HK-2 (cell line): ENCODE results near the gene ATXN7.

Source experiments
- DNase-seq: peaks from one replicate; pipeline ENCODE4 v3.0.0-alpha.2; 2018; ENCODE audit not compliant: unreplicated experiment

The ATXN7 gene

DNA sequence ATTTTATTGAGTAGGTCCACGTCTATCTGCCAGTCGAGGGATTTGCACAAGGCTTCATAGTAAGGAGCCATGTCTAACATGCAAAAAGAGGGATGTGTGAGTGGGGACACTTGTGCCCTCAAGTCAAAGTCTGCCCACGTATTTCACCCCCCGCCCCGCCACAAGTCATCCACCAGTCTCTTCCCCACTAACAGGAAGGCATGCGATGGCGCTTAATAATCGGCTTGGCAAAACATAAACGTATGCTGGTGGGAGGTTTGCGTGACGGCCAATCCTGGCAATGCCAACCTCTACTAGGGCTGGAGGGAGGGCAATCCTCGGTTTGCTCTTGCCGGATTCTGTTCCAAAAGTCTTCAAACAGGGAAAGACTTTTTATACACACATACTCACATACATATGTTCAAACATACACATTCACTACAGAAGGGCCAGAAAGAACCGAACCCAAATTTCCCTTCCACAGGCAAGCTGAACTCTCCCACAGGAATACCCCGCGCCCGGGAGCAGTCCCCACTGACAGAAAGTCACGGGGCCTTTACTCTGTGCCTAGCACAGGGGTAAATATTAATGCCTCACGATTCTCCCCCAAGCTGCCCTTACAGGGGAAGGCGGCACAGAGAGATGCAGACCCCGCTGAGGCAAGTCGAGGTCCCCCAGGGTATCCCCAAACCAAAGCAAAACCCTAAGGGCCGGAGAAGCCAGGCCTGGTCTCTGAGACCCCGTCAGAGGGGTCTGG is 159.0 kb downstream of the ATXN7 start:
- peak; percentile 6 for DNase-seq

DNA sequence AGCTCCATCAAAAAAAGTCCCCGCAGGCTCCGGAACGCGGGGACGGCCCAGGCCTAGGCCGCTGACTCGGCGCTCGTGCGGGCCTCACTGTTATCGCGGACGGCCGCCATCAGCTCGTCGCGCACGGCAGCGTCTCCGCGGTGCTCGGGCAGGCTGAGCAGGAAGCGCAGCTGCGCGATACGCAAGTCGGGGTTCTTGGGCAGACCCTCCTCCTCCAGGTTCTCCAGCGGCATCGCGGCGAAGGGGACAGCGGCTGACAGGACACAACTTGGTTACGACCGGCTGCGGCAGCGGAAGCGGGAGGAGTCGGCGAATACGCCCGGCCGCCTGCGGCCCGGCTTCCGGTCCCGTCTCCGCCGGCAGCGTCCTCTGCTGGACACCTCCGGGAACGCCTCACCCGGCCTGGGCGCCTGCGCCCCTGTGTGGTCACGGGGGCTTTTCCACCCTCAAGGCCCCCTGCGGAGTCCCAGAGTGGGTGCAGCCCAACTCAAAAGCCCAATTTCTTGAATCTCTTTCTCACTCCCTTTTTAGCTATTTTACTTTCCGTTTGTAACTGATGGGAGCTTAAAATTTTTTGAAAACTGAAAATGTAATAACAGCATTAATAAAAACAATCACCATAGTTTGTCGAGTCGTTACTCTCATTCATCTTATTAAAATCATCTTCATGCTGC is 159.7 kb downstream of the ATXN7 start, which contains the start of gene PSMD6:
TSS of gene PSMD6 (minus strand) at position 308 of the 674 bp plus-strand sequence. CDS start at position 233, 75 bp downstream.
- peak; percentile 87 for DNase-seq

DNA sequence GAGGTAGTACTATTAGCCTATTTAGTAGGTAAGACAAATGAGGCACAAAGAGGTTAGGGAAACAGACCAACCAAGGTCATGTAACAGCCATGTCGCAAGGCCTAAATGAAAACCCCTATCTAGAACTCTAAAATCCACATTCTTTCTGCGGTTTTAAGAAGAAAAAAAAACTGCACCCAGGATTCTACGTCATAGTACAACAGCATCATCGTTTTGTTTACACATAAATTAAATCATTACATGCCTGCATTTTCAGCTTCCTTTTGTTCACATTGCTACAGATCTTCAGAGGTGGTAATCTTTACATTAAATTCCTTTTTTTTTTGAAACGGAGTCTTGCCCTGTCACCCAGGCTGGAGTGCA is 160.2 kb downstream of the ATXN7 start:
- no peak for DNase-seq

DNA sequence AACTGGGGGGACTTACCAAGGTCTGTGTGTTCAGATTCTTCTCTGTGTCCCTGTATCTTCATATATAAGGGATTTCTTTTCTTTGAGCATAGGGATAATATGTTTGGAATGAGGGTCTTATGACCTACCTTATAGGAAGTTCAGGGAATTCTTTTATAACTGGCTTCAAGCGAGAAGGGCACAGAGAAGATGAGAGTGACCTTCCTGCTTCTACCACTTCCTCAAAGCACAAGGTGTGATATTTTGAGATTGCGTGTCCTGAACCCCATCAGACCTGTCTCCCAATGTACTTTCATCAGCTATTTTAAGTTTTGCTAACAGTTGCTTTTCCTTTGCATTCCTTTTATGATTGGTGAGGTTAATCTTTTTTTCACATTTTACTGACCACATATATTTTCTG is 162.7 kb downstream of the ATXN7 start:
- DNase-seq, result no peak

DNA sequence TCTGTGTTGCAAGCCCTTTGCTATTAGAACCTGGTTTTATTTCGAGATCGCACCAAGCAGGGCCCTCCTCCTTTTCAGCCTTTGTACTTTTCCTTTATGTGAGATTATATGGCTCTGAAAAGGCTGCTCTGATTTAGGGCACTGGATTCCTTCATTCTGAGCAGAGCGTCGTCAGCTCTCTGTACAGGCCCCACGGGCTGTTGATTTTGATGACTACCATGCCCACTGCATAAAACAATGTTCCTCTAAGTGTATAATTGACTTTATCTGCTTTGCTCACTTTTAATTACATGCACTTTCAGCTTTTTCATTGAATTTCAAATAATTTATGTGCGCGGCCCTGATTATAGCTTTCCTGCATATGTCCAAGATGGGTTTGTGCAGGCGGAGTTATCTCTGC is 164.0 kb downstream of the ATXN7 start:
- DNase-seq, result no peak

DNA sequence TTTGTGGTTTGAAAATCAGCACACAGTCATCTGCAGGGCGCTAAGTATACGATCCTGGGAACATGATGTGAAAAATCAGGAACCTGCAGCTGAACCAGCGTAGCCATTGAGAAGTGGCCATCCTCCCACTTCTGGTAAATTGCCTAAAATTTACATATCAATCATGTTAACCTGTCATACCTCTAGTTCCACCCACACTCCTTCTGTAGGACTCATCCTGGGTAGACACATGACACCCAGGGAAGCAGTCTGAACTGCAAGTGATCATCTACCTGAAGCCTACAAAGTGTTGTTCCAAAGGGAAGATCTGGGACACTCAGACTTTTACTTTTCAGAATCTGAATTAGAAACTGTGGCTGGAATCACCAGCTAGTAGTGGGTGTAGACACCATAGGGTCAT is 165.1 kb downstream of the ATXN7 start:
- DNase-seq, result no peak

DNA sequence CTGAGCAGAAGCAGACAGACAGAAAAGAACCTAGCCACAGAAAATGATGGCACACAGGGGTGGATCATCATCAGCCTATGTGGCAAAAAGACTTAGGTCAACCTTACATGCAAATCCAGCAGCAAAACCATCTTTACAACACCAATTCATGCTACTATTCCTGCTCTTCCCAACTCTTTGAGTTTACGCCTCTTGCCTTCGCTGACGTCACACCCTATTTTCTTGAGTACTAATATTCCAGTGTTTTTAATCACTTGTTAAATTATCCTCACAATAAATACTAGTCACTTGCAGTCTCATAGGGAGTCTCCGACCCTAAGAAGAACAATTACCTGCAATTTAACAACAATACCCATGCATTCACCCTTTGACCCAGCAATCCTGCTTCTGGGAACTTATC is 165.6 kb downstream of the ATXN7 start:
- DNase-seq, result no peak

DNA sequence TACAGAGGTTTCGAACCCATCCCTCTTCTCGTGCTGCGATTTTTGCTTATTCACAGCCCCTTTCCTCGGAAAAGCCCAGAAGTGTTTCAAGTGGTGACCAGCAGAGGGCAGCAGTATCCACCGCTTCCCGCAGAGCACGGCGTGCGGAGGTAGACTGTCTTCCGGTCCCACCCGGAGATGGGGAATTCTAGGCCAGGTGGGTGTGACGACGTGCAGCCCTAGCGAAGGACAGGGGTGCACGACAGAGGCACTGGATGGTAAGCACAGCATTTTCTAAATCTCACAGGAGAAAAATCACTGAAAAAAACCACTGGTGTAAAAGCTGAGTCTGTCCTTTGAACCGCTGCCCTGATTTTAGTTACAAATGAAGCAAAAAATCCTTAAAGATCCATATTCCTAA is 167.1 kb downstream of the ATXN7 start:
- peak; percentile 72 for DNase-seq

DNA sequence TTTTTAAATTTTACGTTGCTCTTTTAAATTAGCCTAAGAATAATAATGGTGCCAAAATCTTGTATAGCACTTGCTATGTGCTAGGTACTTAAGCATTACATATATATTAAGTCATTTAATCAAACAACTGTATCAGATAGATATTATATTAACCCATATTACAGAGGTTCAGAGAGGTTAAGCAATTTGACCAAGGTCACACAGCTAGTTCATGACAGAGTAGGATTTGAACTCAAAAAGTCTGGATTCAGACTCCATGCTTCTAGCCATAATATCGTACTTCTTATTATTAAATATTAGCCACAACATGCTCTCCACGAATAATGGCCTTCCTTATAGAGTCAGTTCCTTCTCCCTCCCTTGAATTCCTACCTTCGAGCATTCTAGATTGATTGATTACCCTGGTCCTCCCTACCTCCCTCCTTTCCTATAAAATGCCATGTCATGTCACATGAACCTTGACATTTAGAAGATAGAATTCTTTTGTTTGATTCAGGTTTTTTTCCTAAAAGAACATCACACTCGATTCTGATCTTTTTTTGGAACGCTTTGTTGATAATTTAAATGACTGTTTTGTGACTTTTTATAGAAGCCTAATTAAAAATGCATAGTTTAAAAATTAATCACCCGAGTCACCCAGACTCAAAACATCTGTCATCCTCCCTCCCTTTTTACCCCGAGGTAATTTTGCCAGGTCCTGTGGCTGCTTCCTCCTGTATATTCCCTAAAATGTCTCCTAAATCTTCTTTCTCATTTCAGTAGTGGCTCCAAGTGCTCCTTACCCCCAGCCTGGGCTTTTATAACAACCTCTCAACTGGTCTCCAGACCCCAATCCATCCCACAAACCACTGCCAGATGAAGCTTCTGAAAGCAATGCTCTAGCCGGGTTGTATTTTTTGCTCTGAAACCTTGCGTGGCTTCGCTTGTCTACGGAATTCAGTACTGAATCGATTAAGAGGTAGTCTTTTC is 168.2 kb downstream of the ATXN7 start:
- DNase-seq, result no peak

DNA sequence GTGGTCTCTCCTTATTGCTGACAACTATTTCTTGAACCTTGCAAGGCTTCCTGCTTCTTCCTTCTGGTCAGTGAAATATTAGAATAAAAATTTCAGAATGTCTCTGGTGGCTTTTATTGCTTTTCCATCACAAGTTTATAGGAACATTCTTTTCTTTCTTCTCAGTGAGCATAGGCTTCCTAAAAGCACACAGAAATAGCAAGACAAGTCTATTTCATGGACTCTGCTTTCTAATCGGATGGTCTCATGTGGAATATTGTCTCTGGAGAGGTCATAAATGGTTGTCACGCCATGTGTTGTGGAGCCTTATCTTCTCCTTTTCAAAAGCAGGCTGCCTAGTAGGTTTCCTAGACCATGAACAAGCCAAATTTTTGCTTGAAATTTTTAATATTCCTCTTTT is 169.4 kb downstream of the ATXN7 start:
- DNase-seq, result no peak

DNA sequence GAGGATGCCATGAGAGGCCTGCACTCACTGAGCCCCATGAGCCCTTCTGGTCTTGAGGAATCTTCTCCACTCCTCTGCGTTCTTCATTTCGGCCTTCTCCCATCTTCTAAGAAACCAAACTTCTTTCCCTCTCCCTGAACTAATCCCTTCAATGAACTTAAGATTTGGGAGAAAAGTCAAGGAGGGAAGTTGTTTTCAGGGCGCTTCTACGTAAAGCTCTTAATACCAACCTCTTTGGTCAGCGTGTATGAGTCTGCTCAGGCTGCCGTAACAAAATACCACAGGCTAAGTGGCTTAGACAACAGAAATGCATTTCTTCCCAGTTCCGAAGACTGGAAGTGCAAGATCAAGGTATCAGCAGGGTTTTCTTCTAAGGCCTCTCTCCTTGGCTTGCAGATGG is 173.4 kb downstream of the ATXN7 start:
- DNase-seq, result no peak

DNA sequence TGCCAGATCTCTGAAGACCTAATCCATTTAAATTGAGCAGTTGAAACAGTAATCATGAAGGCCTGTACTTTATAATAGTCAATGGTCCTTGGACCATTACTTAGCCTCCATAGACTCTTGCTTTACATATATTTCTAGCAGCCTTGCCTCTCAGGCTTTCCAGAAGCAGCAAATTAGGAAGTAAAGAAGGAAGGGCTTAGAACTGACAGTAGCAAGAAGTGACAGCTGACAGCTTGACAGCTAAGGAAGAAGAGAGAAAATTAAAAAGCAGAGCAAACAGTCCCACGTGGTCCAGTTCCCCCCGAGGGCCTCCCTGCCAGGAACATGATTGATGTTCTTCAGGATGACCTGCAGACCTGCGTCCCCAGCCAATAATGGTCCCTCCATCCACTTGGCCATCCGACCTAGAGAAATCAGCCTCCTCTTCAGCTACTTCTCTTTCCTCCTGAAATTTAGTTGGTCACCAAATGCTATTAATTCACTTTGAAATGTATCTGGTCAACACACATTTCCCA is 174.6 kb downstream of the ATXN7 start:
- no peak for DNase-seq

DNA sequence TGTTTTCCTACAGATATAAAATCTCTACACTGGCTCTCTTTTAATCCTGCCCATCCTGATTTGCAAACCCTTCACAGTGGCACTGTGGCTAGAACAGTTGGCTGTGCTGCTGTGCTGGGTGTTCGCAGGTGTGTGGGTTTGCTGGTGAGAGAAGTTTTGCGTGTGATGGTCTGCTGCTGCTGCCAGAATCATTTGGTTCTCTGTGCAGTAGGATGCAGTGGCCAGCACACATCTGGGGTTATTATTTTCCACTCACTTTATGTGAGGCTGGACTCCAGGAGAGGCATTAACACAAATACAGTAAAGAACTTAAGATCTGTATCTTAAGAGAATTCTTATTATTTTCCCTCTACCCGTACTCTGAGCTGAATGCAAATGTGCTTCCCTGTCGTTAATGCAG is 175.7 kb downstream of the ATXN7 start:
- DNase-seq, result no peak

DNA sequence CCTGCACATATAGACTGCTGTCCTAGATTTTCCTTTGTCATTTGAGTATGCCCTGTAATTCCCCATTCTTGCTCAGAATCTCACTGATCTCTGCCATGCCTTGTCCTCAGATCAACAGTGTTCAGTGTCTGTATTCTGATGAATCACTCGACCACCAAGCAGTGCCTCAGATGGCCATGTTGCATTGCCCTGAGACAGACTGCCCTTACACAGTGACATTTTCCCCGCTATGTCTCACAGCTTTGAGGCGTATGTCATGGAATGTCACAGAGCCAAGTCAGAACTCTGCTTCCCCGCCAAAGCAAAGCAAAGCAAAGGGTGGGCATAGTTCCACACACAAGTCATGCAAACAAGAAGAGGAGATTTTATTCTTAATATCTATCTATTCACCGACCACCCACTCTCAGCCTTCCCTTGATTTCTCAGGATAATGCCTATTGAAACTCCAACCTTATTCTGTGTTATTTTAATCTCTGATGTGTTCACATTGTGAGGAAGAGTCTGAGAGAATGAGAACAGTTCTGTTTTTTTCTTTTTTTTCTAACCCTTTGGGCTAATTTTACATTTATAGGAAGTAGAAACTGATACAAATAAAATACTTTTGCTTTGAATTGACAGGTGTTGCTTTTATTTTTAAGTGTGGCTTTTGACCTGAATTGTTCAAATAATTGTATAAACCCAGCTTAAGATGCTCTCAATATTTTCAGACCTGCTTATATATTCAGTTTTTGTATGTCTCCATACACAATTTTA is 176.5 kb downstream of the ATXN7 start:
- DNase-seq, result no peak

DNA sequence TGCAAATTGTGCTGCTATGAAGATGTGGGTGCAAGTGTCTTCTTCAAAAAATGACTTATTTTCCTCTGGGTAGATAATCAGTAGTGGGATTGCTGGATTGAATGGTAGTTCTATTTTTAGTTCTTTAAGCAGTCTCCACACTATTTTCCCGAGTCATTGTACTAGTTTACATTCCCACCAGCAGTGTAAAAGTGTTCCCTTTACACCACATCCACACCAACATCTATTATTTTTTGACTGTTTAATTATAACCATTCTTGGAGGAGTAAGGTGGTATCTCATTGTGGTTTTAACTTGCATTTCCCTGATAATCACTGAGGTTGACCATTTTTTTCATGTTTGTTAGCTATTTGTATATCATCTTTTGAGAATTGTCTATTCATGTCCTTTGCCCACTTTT is 179.3 kb downstream of the ATXN7 start:
- DNase-seq, result no peak

DNA sequence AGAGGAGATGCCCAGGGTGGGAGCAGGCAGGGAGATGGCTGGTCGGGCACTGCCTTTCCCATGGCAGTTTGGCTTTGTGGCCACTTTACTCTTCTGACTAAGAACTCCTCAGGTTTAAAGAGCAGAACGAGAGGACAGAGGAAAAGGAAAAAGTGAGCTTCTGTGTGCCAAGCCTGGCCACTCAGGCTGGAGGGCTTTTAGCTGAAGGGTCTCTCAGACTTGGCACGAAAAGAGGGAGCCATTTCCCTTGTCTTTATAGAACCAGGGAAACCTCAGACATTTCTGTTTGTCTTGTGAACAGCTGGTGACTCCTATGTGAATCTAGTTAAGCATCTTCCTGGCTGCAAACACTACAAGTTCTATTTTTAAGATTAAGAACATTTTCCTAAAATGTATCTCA is 182.9 kb downstream of the ATXN7 start:
- no peak for DNase-seq

DNA sequence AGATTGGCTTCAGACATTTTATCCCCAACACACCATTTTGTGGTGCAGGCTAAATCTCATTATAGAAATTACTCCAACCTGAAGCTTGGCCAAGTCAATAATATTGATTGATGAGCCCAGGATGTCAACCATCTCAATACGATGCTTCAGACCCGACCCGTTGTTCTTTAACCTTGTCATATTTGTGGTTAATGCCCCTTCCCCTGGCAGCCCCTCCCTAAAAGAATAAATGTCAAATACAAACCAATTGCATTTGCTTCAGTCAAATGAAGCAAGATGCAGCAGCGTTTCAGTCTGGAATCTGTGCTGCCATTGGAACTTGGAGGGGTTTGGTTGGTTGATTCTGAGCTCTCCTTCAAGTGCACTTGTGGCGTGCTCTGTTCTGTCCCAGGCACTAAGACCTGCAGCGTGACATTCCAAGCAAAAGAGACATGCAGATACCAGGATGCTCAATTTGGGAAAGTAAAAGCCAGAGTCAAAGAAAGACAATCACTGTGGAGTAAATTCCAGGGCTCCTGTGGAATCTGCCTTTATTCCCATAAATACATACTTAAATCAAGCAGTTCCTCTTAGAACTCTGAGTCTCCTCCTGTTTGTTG is 183.4 kb downstream of the ATXN7 start:
- no peak for DNase-seq

DNA sequence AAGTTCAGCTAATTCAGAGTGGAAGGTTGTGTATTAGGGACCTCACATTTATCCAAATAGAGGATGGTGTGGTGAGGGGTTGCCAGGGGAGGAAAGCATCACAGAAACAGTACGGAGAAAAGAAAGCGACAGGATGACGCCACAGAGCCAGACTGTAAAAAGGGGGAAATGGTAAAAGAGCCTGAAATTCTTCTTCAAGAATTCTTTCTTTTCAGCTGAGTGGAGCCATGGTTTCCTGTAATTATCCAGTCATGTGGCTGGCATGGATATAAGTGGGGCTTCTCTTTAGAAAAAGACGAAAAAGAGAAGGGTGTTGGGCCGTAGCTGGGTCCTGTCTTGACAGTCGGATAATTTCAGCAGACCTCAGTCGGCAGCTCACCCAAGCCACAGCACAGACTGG is 184.1 kb downstream of the ATXN7 start:
- no peak for DNase-seq

DNA sequence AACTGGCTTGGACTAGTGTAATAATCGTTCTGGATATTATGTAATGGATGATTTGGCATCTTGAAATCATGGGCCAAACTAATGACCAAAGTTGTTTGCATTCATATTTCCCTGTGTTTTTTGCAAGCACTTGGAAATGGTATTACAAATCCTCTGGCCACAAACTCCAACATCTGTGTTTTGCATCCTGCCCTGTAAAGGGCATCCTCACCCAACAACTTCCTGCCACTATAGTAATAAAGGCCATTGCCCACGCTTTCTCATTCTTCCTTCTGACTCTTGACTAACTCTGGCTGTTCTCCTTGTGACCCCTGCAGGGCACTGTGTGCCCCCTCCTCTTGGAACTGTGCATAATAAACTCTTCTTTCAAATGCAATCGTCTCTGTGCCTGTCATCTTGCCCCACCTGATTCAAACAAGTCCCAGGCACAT is 185.0 kb downstream of the ATXN7 start:
- DNase-seq, result no peak

DNA sequence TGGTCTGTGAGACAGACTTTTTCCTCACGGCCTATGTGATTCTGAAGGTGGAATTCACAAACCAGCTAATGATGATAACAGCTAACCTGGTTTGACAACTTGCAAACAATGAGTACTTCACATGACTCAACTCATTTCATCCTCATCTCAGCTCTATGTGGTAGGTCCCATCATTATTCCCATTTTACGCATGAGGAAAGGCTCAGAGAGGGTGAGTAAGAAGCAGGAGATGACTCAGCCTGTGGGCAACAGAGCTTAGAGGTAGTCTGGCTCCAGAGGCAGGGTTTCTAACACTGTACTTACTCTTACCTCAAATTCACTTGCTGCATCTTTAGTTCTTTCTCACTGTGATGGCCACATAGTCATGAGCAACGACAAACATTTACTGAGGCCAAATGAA is 185.5 kb downstream of the ATXN7 start:
- DNase-seq, result peak; percentile 14

DNA sequence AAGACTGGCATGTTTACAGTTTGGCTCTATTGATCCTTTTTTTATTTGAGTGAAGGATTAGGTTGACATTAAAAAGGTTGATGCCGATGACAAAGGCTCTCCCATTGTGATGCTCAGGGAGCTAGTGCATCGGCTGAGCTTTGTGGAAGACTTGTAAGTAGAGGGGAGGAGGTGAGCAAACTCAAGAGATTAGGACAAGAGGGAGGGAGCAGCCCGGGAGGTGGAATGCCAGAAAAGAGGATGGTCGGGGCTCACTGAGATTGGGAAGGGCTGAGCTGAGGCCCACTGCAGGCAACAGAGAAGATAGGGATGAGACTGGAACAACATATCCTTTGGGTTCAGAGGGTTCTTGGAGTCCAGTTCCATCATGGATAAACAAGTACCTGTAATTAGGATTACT is 186.2 kb downstream of the ATXN7 start:
- no peak for DNase-seq
